Articular chondrocyte of knee joint (primary cell): Measurements from ENCODE around the gene BBIP1. TPM values are rescaled to one million over a fixed set of nuclear protein-coding genes. Genes with fewer than 3 reads are reported as not detected.

Source experiments
- total RNA-seq: library from RNA; depleted of rRNA; stranded (reverse); fragments of >200 nt; gene quantifications from 2 replicates; pipeline ENCODE4 v1.2.3, GENCODE V29; 2012

Gene BBIP1, protein sequence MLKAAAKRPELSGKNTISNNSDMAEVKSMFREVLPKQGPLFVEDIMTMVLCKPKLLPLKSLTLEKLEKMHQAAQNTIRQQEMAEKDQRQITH
- 31.4 and 37.1 TPM in 2 replicates for total RNA-seq

DNA sequence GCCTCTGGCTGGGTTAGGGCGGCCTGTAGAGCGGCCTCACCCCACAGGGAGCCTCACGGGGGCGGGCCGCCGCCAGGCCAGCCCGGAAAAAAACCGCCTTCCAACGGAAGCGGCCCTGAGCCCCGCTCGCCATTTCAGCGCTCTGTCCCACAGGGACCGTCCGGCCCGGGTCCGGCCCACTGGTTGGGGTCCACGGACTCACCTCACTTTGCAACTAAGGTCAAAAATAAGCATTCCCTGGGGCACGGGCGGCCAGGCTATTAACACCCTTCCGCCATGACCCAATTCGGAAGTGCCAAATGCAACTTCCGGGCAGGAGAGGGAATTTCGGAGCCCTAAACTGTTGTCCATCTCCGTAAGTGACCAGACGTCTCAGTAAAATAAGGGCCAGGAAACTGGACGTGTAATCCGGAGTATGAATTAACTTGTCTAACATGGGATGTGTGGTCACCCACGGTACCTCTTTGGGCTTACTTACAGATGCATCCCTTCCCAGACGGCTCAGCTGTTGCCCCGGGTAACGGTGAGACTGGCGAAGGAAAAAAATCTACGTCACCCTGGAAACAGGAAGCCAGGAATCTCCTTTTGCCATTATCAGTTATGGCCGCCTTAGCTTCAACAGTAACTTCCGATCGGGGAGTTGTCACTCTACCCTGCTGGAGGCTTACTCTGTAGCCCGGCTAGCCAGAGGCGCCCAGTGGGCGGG is at the start of gene BBIP1:
BBIP1 (minus strand) TSS at position 538 of the 706 bp plus-strand sequence. CDS start 1,023 bp downstream, outside the sequence.

DNA sequence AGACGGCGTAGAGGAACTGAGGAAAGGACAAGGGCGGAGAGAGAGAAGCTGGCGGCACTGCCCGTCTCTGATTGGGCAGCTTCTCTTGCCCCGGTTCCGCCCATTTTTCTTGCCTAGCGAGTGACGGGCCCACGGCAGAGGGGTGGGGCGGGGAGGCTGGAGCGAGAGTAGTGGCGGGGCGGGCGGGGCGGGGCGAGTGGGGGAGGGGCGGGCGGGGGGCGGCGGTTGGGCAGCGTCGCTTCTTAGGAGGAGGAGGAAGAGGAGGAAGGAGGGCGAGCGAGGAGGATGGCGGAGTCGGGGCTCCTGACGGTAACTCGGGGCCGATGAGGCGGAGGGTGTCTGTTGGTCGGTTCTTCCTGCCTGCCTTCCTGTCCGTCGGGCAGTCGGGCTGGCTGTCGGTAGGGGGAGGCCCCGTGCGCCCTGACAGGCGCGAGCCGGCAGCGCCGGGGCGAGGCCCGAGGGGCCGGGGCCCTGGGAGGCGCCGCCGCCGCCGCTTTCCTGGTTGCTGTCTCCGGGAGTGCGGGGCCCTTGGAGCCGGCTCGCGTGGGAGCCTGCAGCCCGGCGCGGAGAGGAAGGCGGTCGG is 460 bp upstream of the BBIP1 start, which contains the start of gene SHOC2:
SHOC2 (plus strand) TSS at position 256 of the 583 bp plus-strand sequence. CDS start 44,755 bp downstream, outside the sequence.

DNA sequence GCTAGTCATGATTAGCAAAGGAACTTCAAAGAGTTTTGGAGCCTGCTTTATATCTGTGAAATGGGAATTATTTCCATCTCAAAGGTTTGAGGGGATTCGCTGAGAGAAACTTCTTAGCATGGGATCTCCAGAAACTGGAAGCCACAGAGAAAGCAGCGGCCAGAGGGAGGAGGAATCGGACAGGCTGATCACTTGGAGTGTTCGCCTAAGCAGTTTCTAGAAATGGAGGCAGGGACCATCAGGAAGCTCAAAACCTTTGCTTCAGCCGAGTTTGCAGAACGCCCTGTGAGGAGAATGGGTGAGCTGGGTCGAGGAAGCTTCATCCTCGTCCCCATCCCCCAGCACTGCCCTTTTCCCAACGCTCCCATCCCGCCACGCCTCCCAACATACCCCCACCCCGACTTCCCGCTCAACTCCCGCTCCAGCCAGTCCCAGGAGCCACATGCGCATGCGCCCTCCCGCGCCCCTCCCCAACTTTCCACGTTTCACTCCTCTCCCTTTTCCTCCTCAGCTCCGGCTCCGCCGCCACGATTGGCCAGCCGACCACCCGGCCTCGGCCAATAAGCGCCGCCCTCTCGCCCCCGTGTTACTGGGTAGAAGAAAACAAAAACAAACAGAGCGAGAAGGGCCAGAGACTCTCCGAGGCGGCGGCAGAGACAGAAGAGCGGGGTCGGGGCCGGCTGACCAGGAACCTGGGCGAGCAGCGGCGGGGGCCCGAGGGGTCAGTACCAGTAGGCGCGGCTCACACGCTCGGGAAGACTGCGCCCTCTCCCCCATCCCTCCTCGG is 47.5 kb downstream of the BBIP1 start, which contains the start of gene PDCD4:
PDCD4 (plus strand) TSS at position 631 of the 787 bp plus-strand sequence. CDS start 4,100 bp downstream, outside the sequence.

Other genes starting within 250 kb of the BBIP1 start
- 74.5 and 94.3 TPM in 2 replicates for gene PDCD4, start 47.3 kb downstream of the BBIP1 start, total RNA-seq
- gene SHOC2, start 424 bp upstream of the BBIP1 start, total RNA-seq: 75.2 and 77.2 TPM in 2 replicates
- 8.9 and 14.6 TPM in 2 replicates for gene ADRA2A, start 157.8 kb upstream of the BBIP1 start, total RNA-seq